GM12892 (cell line): ENCODE results near the gene CSF1R.

Experiments used
- DNase-seq: peaks from one replicate; pipeline ENCODE4 v3.0.0; 2011; ENCODE audit not compliant: insufficient read length
- FAIRE-seq: peaks from 2 replicates; lab custom pipeline; 2011; peaks lifted over from hg19 to GRCh38; lab: Jason Lieb, UNC
- POLR2A ChIP-seq: IDR thresholded peaks from 2 replicates; pipeline ENCODE4 v1.6.1; 2011; ENCODE audit warnings: low read depth, low read length, control low read depth
- POLR2AphosphoS5 ChIP-seq: IDR thresholded peaks from 2 replicates; pipeline ENCODE4 v1.6.1; 2011; ENCODE audit warnings: low read depth, low read length, control low read depth
- TAF1 ChIP-seq: IDR thresholded peaks from 2 replicates; pipeline ENCODE4 v1.6.1; 2011; ENCODE audit warnings: low read depth, mild to moderate bottlenecking, control low read depth, low read length, borderline replicate concordance

Gene CSF1R

DNA sequence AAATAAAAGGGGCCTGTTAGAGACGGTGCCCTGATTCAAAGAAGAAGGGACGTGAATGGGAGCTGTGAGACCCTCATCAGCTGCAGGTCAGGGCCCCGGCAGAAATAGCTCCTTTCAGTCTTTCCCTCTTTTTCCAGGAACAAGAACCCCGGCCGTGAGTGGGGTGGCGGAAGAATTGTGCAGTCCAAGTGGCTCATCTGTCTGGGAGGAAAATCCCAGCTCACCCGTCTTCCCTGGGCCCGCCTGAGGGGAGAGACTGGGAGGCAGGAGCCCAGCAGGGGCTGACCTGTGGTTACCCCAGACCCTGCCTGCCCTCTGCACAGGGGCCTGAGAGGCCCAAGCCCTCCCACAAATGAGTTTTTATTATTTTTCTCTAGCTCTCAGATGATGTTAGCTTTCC is 24.8 kb upstream of the CSF1R start:
- DNase-seq, result no peak
- no peak for FAIRE-seq
- TF ChIP-seq POLR2AphosphoS5, result no peak
- TF ChIP-seq TAF1, result no peak
- no peak for TF ChIP-seq POLR2A

- no peak for TF ChIP-seq TAF1
- no peak for TF ChIP-seq POLR2A
- no peak for TF ChIP-seq POLR2AphosphoS5
Observed at GRCh38 chr5:150109921-150110320, 23.6 kb upstream of the CSF1R start.

DNA sequence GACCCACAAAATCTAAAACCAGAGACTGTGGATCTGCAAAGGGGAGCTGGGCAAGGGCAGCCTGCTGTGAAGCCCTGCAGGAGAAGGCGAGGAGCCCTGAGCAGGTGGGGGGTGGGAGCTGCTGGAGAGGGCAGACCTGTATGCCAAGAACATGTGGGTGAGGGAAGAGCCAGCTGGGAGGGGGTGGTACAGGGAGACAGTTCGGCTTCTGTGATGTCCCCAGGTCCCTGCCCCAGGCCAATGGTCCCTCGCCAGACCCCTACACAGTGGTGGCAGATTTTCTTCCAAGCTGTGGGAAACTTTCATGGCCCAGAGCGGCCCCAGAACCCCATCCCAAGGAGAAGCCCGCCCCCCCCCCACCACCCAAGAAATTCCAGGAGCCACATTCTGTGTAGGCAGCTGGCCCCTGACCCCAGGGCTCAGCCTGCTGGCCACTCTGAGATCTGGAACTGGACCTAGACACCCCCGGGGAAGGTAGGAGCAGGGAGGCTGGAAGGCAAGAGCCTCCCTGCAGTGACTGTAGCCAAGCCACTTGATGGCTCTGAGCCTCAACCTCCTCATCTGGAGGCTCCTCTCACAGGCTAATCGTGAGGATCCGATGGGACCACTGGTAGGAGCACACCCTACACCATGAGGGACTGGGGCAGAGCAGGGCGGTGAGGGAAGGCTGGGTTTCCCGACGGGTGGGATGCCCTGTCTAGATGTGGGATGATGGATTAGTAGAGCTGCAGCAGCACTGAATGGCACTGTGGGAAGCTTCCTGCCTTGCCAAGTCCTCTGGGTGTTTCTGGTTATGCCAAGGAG is 22.6 kb upstream of the CSF1R start:
- FAIRE-seq (no peak), DNase-seq (no peak)
- no peak for TF ChIP-seq POLR2A
- TF ChIP-seq TAF1, result no peak
- TF ChIP-seq POLR2AphosphoS5, result no peak

More at GRCh38 chr5:150109921-150110320, 23.6 kb upstream of the CSF1R start:
- no peak for DNase-seq
- FAIRE-seq, result no peak

- no peak for FAIRE-seq
- TF ChIP-seq POLR2AphosphoS5, result no peak
- TF ChIP-seq TAF1, result no peak
- no peak for TF ChIP-seq POLR2A
- no peak for DNase-seq
Observed at GRCh38 chr5:150107909-150108447, 21.6 kb upstream of the CSF1R start.

GRCh38 chr5:150106674-150107426 is 20.5 kb upstream of the CSF1R start:
- TF ChIP-seq POLR2AphosphoS5 (no peak), POLR2A (no peak), TAF1 (no peak)
- FAIRE-seq, result no peak
- DNase-seq, result no peak

DNA sequence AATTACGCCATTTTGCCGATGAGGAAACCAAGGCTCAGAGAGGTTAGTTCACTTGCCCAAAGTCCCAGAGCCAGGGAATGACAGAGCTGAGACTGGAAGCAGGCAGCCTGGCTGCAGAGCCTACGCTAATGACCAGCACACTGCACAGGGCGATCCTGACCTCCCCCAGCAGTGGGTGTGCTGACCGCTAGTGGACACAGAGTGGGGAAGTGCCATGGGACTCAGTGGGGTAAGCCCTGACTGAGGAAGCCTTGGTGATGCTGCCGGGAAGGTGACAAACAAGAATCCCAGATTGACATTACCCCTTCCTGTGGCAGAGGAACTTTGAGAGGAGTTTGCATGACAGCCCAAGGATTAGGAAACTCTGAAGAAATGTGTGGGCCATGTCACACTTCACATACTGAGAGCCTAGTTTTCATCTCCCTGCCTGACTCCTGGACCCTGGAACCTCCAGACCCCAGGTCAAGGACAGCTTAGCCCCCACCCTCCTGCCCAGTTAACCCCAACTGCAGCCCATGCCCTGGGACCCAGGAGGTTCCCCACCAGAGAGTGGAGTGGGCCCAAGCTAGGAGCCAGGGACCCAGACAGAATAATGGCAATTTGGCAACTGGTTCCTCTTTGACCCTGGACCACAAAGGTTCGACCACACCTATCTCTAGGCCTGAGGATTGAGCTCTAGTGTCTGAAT is 19.7 kb upstream of the CSF1R start:
- TF ChIP-seq POLR2AphosphoS5, result no peak
- TF ChIP-seq TAF1, result no peak
- no peak for TF ChIP-seq POLR2A
- FAIRE-seq (no peak), DNase-seq (no peak)

DNA sequence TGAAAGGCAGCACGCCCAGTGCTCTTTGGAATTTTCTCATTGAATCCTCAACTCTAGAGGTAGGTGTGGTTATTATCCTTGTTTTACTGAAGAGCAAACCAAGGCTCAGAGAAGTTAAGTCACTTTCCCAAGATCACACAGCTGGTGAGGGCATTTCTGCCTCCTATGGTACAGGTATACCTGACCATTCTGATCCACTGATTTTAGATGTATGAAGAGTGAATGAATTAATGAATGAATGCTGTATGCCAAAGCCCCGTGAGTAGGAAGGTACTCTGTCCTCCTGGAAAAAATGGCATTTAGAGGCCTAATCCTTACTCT is 18.2 kb upstream of the CSF1R start:
- FAIRE-seq (no peak), DNase-seq (no peak)
- TF ChIP-seq TAF1 (no peak), POLR2A (no peak), POLR2AphosphoS5 (no peak)

DNA sequence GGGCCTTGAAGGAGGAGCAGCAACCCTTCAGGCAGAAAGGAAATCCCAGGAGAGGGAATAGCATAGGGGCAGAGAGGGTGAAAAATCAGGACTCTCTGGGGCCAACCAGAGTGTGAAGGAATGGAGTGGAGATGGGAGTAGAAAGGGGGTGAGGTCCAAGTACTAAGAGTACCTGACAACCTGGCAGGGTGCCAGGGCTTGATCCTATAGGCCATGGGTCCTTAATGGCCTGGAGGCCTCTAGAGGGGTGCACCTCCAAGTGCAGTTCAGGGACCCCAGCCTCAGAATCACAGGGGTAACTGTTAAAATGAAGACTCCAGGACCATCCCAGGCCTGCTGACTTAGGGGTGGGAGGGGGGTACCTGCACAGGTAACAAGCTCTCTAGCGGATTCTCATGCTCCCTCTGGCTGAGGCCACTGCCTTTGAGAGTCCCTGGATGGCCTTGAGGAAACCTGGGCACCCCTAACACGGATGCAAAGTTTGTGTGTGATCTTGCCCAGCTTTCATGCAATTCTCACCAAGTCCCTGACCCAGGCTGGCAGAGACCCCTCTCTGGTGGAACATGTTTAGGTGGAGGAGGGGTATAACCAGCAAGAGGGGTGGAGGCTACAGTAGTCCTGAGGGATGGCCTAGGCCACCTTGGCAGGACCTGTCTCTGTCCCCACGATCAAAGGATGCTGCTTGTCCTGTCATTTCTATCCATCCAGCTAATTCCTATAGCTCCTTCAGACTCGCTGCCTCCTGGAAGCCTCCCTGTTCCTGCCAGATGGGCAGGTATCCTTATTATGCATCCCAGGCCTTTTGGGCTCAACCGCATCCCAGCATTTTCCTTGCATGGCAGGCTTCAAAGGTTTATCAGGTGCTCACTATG is 17.6 kb upstream of the CSF1R start:
- FAIRE-seq, result no peak
- TF ChIP-seq POLR2AphosphoS5, result no peak
- TF ChIP-seq TAF1, result no peak
- TF ChIP-seq POLR2A, result no peak
- DNase-seq, result no peak

- FAIRE-seq (no peak), DNase-seq (no peak)
- no peak for TF ChIP-seq POLR2AphosphoS5
- no peak for TF ChIP-seq POLR2A
- no peak for TF ChIP-seq TAF1
Observed at GRCh38 chr5:150101023-150101422, 14.7 kb upstream of the CSF1R start.

- DNase-seq, result no peak
- no peak for TF ChIP-seq TAF1
- no peak for TF ChIP-seq POLR2AphosphoS5
- no peak for TF ChIP-seq POLR2A
Observed at GRCh38 chr5:150097152-150097551, 10.8 kb upstream of the CSF1R start.

DNA sequence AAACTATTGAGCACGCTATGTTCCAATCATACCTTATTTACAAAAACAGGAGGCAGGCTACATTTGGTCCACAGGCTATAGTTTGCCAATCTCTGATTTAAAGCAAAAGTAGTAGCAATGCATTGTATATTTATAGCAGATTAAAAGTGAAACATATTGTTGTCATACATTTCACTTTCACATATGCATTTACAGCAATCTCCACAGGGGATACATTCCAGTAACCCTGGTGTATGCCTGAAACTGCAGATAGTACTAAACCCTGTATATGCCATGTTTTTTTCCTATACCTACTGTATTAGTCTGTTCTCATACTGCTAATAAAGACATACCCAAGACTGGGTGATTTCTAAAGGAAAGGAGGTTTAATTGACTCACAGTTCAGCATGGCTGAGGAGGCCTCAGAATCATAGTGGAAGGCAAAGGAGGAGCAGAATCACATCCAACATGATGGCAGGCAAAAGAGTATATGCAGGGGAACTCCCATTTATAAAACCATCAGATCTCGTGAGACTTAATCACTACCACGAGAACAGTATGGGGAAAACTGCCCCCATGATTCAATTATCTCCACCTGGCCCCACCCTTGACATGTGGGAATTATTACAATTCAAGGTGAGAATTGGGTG is 5.9 kb upstream of the CSF1R start:
- DNase-seq (no peak), FAIRE-seq (peak; percentile 88)
- TF ChIP-seq TAF1 (no peak), POLR2AphosphoS5 (no peak), POLR2A (no peak)

More at GRCh38 chr5:150097152-150097551, 10.8 kb upstream of the CSF1R start:
- no peak for FAIRE-seq
